ENCODE data around the gene ATP7B. TPM values are rescaled to one million over a fixed set of nuclear protein-coding genes. Genes with fewer than 3 reads are reported as not detected.

Gene ATP7B
- total RNA-seq, 4 donors from 2014 or later: 4.6 to 12.1 (median 9.4) TPM

DNA sequence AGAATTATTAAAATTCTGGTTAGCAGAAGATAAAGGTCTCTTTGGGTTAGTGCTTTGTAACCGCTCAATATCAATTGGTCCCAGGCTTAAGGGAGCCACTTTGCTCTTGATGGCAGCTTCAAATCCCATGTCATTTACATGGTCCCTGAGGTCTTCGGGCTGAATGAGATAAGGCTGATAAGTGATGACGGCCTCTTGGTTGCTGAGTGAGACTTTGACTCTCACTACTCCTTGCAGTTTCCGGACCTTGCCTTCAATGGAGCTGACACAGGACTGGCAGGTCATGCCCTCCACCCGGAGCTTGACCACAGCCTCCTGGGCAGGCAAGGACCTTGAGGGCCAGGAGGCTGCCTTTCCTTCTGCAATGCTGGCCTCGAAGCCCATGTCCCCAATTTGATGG is 36.8 kb downstream of the ATP7B start:
- no peak for TF ChIP-seq CTCF (IDR thresholded peaks at IDR 0.05; ENCODE audit: low read depth)

DNA sequence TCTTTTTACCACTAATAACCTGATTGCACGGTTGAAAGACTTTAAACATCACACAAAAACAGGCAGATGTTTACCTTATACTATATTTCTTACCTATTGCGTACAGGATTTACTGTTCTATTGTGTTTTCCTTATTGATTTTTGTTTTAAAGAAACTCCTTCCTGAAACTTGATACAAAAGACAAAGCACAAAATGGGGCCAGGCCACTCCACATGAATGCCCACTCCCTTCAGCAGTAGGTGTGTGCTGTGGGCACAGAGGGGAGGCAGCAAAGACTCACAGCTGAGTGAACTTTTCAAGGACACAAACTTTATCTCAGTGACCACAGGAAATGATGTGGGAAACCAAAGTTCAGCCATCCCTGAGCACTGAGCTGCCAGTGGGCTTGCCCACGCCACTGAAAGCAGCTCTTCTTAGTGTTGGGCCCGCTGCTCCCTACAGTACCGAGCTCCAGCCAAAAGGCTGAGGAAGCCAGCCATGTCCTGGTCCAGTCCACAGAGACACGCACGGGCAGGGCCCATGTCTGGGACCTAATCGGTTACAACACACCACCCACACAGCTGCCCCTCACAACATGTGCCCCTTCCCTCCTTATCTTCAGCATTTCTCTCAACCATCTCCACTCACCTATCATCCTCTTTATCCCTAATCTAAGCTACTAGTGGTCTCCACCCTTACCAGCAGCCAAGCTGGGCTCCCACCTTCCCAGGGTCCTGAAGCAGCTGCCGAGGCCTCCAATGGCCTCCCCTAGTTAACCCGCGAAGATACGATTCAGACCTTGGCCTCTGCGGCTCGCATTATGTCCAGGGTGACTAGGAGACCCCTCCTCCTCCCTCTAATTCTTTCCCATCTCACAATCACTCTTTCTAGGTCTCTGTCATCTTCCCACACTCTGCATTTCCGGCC is 39.5 kb downstream of the ATP7B start:
- no peak for TF ChIP-seq CTCF (IDR thresholded peaks at IDR 0.05; ENCODE audit: low read depth)

- TF ChIP-seq CTCF (IDR thresholded peaks at IDR 0.05; ENCODE audit: low read depth): no peak
Measured at GRCh38 chr13:51970349-51970748, 40.9 kb downstream of the ATP7B start.

DNA sequence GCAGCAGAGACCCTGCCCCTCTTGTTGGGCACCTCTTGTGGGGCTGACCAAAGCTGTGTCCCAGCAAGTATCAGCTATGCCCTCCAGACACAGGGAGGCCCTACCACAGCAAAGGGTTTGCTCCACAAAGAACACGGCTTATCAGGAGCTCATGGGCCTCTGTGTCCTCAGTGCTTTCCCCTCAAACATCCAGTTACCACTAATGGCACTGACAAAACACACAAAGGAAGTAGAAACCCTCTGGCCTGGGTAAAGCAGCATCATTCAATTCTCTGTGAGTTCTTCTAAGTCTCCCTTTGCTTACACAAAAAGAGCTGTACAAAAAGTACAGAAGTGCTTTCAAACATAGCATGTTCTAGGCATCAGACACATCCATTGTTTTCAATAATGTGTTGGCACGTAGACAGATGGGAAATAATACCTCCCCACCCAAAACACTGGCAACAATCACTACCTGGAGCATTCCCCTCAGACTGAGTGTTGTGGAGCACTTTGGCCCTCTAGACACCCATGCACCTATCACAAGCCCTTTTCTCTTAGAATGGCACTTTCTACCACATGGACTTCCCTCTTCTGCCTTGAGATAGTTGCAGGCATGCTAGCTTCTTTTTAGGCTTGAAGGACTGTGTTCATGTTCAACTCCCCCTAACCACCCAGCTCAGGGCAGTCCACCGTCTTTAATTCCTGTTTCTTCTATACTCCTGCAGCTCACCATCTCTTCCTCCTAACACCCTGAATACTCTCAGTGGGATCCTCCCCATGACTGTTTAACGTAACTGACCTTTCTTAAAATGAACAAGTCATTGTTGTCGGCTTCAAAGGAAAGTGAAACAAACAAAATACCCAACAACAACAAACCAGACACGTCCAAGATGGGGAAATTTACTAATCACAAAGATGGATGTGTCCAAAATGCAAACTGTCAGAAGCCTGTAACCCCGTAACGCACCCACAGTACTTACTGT is 43.5 kb downstream of the ATP7B start:
- TF ChIP-seq CTCF (IDR thresholded peaks at IDR 0.05; ENCODE audit: low read depth): no peak

- TF ChIP-seq CTCF (IDR thresholded peaks at IDR 0.05; ENCODE audit: low read depth): no peak
Measured at GRCh38 chr13:51966186-51966585, 45.1 kb downstream of the ATP7B start.

- no peak for TF ChIP-seq CTCF (IDR thresholded peaks at IDR 0.05; ENCODE audit: low read depth)
Measured at GRCh38 chr13:51961493-51962403, 49.5 kb downstream of the ATP7B start.
